GM23338 (cell line): Measurements from ENCODE around the gene NID1. TPM values are rescaled to one million over a fixed set of nuclear protein-coding genes. Genes with fewer than 3 reads are reported as not detected.

Source experiments
- ATAC-seq: fragments of 200-7000 bp; cut with Tn5 transposase; 3 replicates; pipeline ENCODE4 v1.9.1; 2020
- DNase-seq: peaks from one replicate; pipeline ENCODE4 v3.0.0-alpha.2; 2015; ENCODE audit warnings: low spot score
- H2AFZ ChIP-seq: fragments of 200-600 bp; sonication (generic); 2 replicates; pipeline ENCODE4 v1.8.0; 2016; ENCODE audit warnings: antibody characterized with exemption, mild to moderate bottlenecking, moderate library complexity
- H3F3A ChIP-seq: fragments of 200-600 bp; sonication (generic); replicated peaks from 2 replicates; pipeline ENCODE4 v1.8.0; 2017; ENCODE audit warnings: antibody characterized with exemption, mixed run types, low read depth
- H3K27ac ChIP-seq: fragments of 200-600 bp; sonication (generic); 2 replicates; pipeline ENCODE4 v1.6.1; 2016; ENCODE audit warnings: low read depth
- H3K27me3 ChIP-seq: fragments of 200-600 bp; sonication (generic); 2 replicates; pipeline ENCODE4 v1.8.0; 2016; ENCODE audit warnings: mild to moderate bottlenecking, mixed run types, moderate library complexity; ENCODE audit not compliant: insufficient read depth
- H3K36me3 ChIP-seq: fragments of 200-600 bp; sonication (generic); 2 replicates; pipeline ENCODE4 v1.8.0; 2016; ENCODE audit warnings: mild to moderate bottlenecking; ENCODE audit not compliant: insufficient read depth
- H3K4me1 ChIP-seq: fragments of 200-600 bp; sonication (generic); 2 replicates; pipeline ENCODE4 v1.8.0; 2016; ENCODE audit warnings: mild to moderate bottlenecking, moderate library complexity; ENCODE audit not compliant: insufficient read depth
- H3K4me2 ChIP-seq: fragments of 200-600 bp; sonication (generic); 2 replicates; pipeline ENCODE4 v1.7.1; 2017; ENCODE audit warnings: mixed run types
- H3K4me3 ChIP-seq: fragments of 200-600 bp; sonication (generic); 2 replicates; pipeline ENCODE4 v1.6.1; 2016; ENCODE audit warnings: mixed run types
- H3K79me2 ChIP-seq: fragments of 200-600 bp; sonication (generic); replicated peaks from 2 replicates; pipeline ENCODE4 v1.8.0; 2017; ENCODE audit warnings: mild to moderate bottlenecking; ENCODE audit not compliant: insufficient read depth
- H3K9me2 ChIP-seq: fragments of 200-600 bp; sonication (generic); 2 replicates; pipeline ENCODE4 v1.8.0; 2017; ENCODE audit not compliant: insufficient read depth
- H4K20me1 ChIP-seq: fragments of 200-600 bp; sonication (generic); replicated peaks from 2 replicates; pipeline ENCODE4 v1.8.0; 2017; ENCODE audit warnings: mild to moderate bottlenecking; ENCODE audit not compliant: insufficient read depth
- H3K27ac Mint-ChIP-seq: 2 replicates; pipeline ENCODE4 v1.8.0; 2020; ENCODE audit warnings: inconsistent platforms, mild to moderate bottlenecking, moderate library complexity, mixed read lengths
- H3K27me3 Mint-ChIP-seq: 3 replicates; pipeline ENCODE4 v1.8.0; 2022; ENCODE audit warnings: low read depth, mild to moderate bottlenecking, moderate library complexity, mixed read lengths, inconsistent platforms; ENCODE audit not compliant: insufficient read depth, poor library complexity
- H3K36me3 Mint-ChIP-seq: 3 replicates; pipeline ENCODE4 v1.8.0; 2021; ENCODE audit warnings: low read depth, mild to moderate bottlenecking, inconsistent platforms, moderate library complexity, mixed read lengths
- H3K4me1 Mint-ChIP-seq: 3 replicates; pipeline ENCODE4 v1.8.0; 2020; ENCODE audit warnings: mild to moderate bottlenecking, inconsistent platforms, mixed read lengths
- H3K4me3 Mint-ChIP-seq: 3 replicates; pipeline ENCODE4 v1.8.0; 2021; ENCODE audit warnings: moderate library complexity, mild to moderate bottlenecking, inconsistent platforms, mixed read lengths
- H3K9me3 Mint-ChIP-seq: 3 replicates; pipeline ENCODE4 v1.8.0; 2020; ENCODE audit warnings: moderate library complexity, mild to moderate bottlenecking, inconsistent platforms, mixed read lengths
- CTCF ChIP-seq, 2 experiments: fragments of 200-600 bp in 1 of 2; sonication (generic) in 1 of 2; conservative IDR thresholded peaks; 2 replicates each; pipeline versions ENCODE4 v1.5.1 to v1.6.1; 2016 to 2017; ENCODE audit warnings: antibody characterized with exemption in 2 of 2, low read depth in 2 of 2, mild to moderate bottlenecking in 2 of 2, moderate library complexity in 1 of 2
- EZH2 ChIP-seq: fragments of 200-600 bp; sonication (generic); IDR thresholded peaks from one replicate; pipeline ENCODE4 v1.8.0; 2017; ENCODE audit warnings: antibody characterized with exemption, mild to moderate bottlenecking, low read depth; ENCODE audit not compliant: unreplicated experiment
- NANOG ChIP-seq: IDR thresholded peaks from 2 replicates; pipeline ENCODE4 v1.6.1; 2016; ENCODE audit warnings: antibody characterized with exemption, borderline replicate concordance
- POLR2AphosphoS5 ChIP-seq: IDR thresholded peaks from 2 replicates; pipeline ENCODE4 v1.6.1; 2016; ENCODE audit warnings: antibody characterized with exemption, low read depth
- REST ChIP-seq: IDR thresholded peaks from one replicate; pipeline ENCODE4 v1.6.1; 2018; ENCODE audit warnings: antibody characterized with exemption; ENCODE audit not compliant: unreplicated experiment
- ZNF462 ChIP-seq: fragments of 250-450 bp; sonication (Bioruptor Pico); IDR thresholded peaks from 2 replicates; pipeline ENCODE4 v1.5.0; 2020; ENCODE audit warnings: mild to moderate bottlenecking, moderate library complexity
- polyA plus RNA-seq: library from polyadenylated mRNA; unstranded; fragments of >200 nt; fragmentation: Nextera tagmentation; extraction: Ambion mirVana; gene quantifications from 2 replicates; pipeline ENCODE4 v1.2.1, GENCODE V29; 2016
- total RNA-seq: library from RNA; depleted of rRNA; stranded (reverse); fragments of >200 nt; shearing (Covaris generic); gene quantifications from 2 replicates; pipeline ENCODE4 v1.2.3, GENCODE V29; 2014

NID1 gene
- total and polyA plus RNA-seq, 2 experiments from 2014 or later: 7.1 to 32.5 TPM

- no peak for ATAC-seq
- no peak for TF ChIP-seq NANOG
- TF ChIP-seq CTCF (conservative IDR thresholded peaks at IDR 0.05; ENCODE audit: low read depth in 2 of 2): no peak
- TF ChIP-seq POLR2AphosphoS5: no peak
- TF ChIP-seq REST: no peak
- H3K36me3 Mint-ChIP-seq: peaks cover 4% of the 10 kb centered on the region; the same call in 1 of the 3 replicates
- no peaks in the 10 kb centered on the region for H3K27me3 Mint-ChIP-seq
- no peaks in the 10 kb centered on the region for H3F3A ChIP-seq
- H3K4me1 Mint-ChIP-seq: peaks cover 17% of the 10 kb centered on the region
- no peaks in the 10 kb centered on the region for H3K4me1 ChIP-seq
- no peaks in the 10 kb centered on the region for H3K79me2 ChIP-seq
- no peaks in the 10 kb centered on the region for H3K9me3 Mint-ChIP-seq
- no peak for DNase-seq
- H4K20me1 ChIP-seq: no peaks in the 10 kb centered on the region
- no peak overlapping the region for H3K27ac Mint-ChIP-seq
- H3K27ac ChIP-seq: no peak overlapping the region
- no peak overlapping the region for H3K4me3 Mint-ChIP-seq
- H2AFZ ChIP-seq: no peak overlapping the region
- no peak overlapping the region for H3K4me2 ChIP-seq
- no peaks in the 10 kb centered on the region for H3K36me3 ChIP-seq
- no peaks in the 10 kb centered on the region for H3K27me3 ChIP-seq
- no peak overlapping the region for H3K4me3 ChIP-seq
- H3K9me2 ChIP-seq: no peaks in the 10 kb centered on the region
These were observed 67.8 kb downstream of the NID1 start for GRCh38 chr1:235997049-235997448.

GRCh38 chr1:235996048-235996785 is 68.7 kb downstream of the NID1 start:
- ATAC-seq (no peak), DNase-seq (no peak)
- Mint-ChIP-seq H3K27me3 (peaks cover 2% of the 10 kb centered on the region), H3K27ac (no peak overlapping the region), H3K9me3 (no peaks in the 10 kb centered on the region), H3K4me1 (peaks cover 10% of the 10 kb centered on the region), H3K4me3 (no peak overlapping the region), H3K36me3 (peaks cover 5% of the 10 kb centered on the region; the same call in 2 of the 3 replicates)
- Histone ChIP-seq H3K4me2 (no peak overlapping the region), H3K27ac (no peak overlapping the region), H2AFZ (no peak overlapping the region), H3K4me3 (no peak overlapping the region), H3K36me3 (no peaks in the 10 kb centered on the region), H3K79me2 (no peaks in the 10 kb centered on the region), H3K9me2 (no peaks in the 10 kb centered on the region), H4K20me1 (no peaks in the 10 kb centered on the region), H3K27me3 (no peaks in the 10 kb centered on the region), H3K4me1 (no peaks in the 10 kb centered on the region), H3F3A (no peaks in the 10 kb centered on the region)
- TF ChIP-seq CTCF (conservative IDR thresholded peaks at IDR 0.05; ENCODE audit: low read depth in 2 of 2) (no peak), ZNF462 (CRISPR knock-in tag) (no peak), EZH2 (no peak), NANOG (no peak), POLR2AphosphoS5 (no peak)
